Measurements from ENCODE around the gene GRM1. TPM values are rescaled to one million over a fixed set of nuclear protein-coding genes. Genes with fewer than 3 reads are reported as not detected.

Gene GRM1
- total and polyA plus RNA-seq, 9 of the 15 experiments (the other 6 are each of a cell fraction or from before 2014, with no cell fraction given) = not detected

DNA sequence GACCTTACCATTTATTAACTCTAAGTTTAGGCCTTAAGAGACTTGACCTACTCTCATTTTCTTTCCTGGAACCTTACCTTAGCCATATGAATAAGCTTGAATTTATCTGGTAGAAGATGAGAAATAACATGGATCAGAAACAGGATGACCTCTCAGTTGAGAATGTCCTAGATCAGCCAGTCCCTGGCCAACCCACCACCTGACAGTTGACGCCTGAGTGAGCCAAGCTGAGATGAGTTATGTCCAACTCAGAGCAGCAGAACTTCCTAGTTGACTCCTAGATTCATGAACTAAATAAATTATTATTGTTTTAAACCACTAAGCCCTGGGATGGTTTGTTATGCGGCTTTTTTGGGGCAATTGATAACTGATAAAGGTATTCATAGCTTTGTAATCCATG lies 281.8 kb downstream of the GRM1 start (continued):
- TF ChIP-seq RBM17 (IDR thresholded peaks at IDR 0.05; ENCODE audit: borderline replicate concordance, low read depth, low read length) = no peak
- TF ChIP-seq ZNF586 (CRISPR knock-in tag; conservative IDR thresholded peaks at IDR 0.05) = no peak
- TF ChIP-seq KAT7 (CRISPR knock-in tag; IDR thresholded peaks at IDR 0.05; ENCODE audit: borderline replicate concordance) = no peak
- TF ChIP-seq TEAD1 (CRISPR knock-in tag; IDR thresholded peaks at IDR 0.05) = no peak

DNA sequence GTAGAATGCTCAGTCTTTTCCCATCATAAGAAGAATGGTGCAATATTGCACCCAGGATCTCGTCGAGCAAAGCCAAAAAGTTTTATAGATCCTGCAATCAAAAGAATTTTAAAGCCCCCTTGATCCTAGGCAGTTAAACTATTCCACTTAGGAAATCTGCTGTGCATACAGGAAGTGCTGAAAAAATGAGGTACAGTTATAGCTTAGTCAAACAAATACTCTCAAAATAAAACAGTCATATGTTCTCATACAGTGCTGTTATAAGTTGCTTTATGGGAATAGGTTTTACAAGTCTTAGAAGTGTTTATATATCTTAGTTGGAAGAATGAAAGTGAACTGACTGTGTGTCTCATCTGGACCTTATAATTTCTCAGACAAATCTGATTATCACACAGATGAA lies 282.2 kb downstream of the GRM1 start:
- H3K27me3 ChIP-seq (ENCODE audit: control insufficient read depth in 2 of 2, insufficient read depth in 2 of 2, low read length in 2 of 2) = no peaks in the 10 kb centered on the region
- WGBS (ENCODE audit: insufficient coverage, low coverage, missing lambda C conversion rate) = 0% methylated on average over 2 of the region's 2 CpGs
- ATAC-seq (no peak), DNase-seq (ENCODE audit: extremely low read depth in 1 of 4, low spot score in 3 of 4) (no peak), FAIRE-seq (no peak)
- no peaks in the 10 kb centered on the region for H3K9me1 ChIP-seq (ENCODE audit: control insufficient read depth, insufficient read depth, low read length)
- H3K36me3 ChIP-seq (ENCODE audit: control insufficient read depth, insufficient read depth, low read length) = no peaks in the 10 kb centered on the region
- no peak overlapping the region for H3K4me2 ChIP-seq (ENCODE audit: insufficient read depth, low read length)
- in situ Hi-C loops (cut with MboI) (no loop called here), intact Hi-C loops (cut with micrococcal nuclease) (no loop called here)
- no TSS peak for BruUV-seq (replicated peaks)
- H3K27ac ChIP-seq (ENCODE audit: extremely low read depth, low read depth, low read length) = no peak overlapping the region
- no peak overlapping the region for H3K4me3 ChIP-seq
- no peak overlapping the region for H2AFZ ChIP-seq (ENCODE audit: low read depth, low read length)
- POLR2A ChIA-PET = no interaction called here
- no peaks in the 10 kb centered on the region for H4K20me1 ChIP-seq (replicated peaks; ENCODE audit: control insufficient read depth, insufficient read depth, low read length)
- H3K79me2 ChIP-seq (ENCODE audit: control insufficient read depth, insufficient read depth, low read length) = no peaks in the 10 kb centered on the region
- H3K9me3 ChIP-seq (replicated peaks; ENCODE audit: control insufficient read depth, insufficient read depth, low read depth, low read length) = no peaks in the 10 kb centered on the region
- no peaks in the 10 kb centered on the region for H3K4me1 ChIP-seq (replicated peaks in 1 of 2; ENCODE audit: control insufficient read depth in 2 of 2, insufficient read depth in 2 of 2, low read length in 2 of 2)
- CTCF ChIA-PET (ENCODE audit: low intra/inter-chr PET ratio) = no interaction called here
- no peak for TF ChIP-seq SIX5 (IDR thresholded peaks at IDR 0.05; ENCODE audit: borderline replicate concordance in 1 of 2, insufficient read depth in 1 of 2, low read depth in 1 of 2, low read length in 2 of 2)
- no peak for TF ChIP-seq ESRRA (IDR thresholded peaks at IDR 0.05; ENCODE audit: borderline replicate concordance, low read depth)
- TF ChIP-seq, protein P1, sequence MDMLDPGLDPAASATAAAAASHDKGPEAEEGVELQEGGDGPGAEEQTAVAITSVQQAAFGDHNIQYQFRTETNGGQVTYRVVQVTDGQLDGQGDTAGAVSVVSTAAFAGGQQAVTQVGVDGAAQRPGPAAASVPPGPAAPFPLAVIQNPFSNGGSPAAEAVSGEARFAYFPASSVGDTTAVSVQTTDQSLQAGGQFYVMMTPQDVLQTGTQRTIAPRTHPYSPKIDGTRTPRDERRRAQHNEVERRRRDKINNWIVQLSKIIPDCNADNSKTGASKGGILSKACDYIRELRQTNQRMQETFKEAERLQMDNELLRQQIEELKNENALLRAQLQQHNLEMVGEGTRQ (CRISPR knock-in tag; IDR thresholded peaks at IDR 0.05) = no peak
- no peak overlapping the region for H3K9ac ChIP-seq (ENCODE audit: insufficient read depth in 1 of 2, low read depth in 2 of 2, low read length in 2 of 2)
